HG03558 (cell line): Measurements from ENCODE around the gene ARL9.
"Not testable (repeated sequence)": the region's sequence is repeated elsewhere in the genome, so short reads cannot be mapped to it uniquely, and the experiment has no call there.

Source experiments
- ATAC-seq: cut with Tn5 transposase; IDR thresholded peaks from one replicate; pipeline ENCODE4 v1.9.1; 2021; ENCODE audit warnings: moderate number of reproducible peaks; ENCODE audit not compliant: unreplicated experiment; ENCODE audit errors: extremely low read depth

The ARL9 gene

GRCh38 chr4:56505269-56506130, at the start of gene ARL9:
Gene ARL9, plus strand, starts transcription at chr4:56505791. Its CDS starts 72 bp downstream, at chr4:56505863.
- no peak for ATAC-seq

GRCh38 chr4:56460085-56460484, 45.5 kb upstream of the ARL9 start:
- no peak for ATAC-seq

DNA sequence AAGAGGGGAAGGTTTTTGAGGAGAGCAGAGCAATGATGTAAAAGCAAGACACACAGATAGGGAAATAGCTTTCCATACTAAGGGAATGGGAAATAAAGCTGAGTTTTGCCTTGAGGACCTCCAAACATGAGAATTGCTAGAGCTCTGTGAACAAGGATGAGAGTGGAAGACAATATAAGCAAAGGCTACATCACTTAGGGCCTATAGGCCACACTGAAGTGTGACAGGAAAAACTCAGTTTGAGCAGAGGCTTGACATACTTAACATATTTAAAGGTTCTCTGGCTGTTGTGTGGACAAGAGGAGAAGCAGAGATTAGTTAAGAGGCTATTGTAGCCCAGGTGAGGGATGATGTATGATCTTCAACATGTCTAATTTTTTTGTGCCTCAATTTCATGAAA, 43.4 kb upstream of the ARL9 start:
- ATAC-seq = no peak

DNA sequence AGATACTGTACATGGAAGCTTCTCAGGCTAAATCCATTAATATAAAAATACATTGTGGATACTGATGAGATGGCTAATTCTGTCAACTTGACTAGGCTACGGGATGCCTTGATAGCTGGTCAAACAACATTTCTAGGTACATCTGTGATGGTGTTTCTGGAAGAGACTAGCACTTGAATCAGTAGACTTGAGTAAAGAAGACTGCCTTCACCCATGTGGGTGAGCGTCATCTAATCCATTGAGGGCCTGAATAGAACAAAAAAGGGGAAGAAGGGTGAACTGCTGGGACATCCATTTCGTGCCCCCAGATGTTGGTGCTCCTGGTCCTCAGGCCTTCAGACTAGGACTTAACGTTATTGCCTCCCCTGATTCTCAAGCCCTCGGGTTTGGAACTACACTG, 41.9 kb upstream of the ARL9 start:
- no peak for ATAC-seq

GRCh38 chr4:56464581-56464980, 41.0 kb upstream of the ARL9 start:
- ATAC-seq = no peak

- ATAC-seq = no peak
Observed at GRCh38 chr4:56465599-56466295, 39.8 kb upstream of the ARL9 start.

GRCh38 chr4:56466296-56466761, 39.3 kb upstream of the ARL9 start:
- not testable (repeated sequence) for ATAC-seq

DNA sequence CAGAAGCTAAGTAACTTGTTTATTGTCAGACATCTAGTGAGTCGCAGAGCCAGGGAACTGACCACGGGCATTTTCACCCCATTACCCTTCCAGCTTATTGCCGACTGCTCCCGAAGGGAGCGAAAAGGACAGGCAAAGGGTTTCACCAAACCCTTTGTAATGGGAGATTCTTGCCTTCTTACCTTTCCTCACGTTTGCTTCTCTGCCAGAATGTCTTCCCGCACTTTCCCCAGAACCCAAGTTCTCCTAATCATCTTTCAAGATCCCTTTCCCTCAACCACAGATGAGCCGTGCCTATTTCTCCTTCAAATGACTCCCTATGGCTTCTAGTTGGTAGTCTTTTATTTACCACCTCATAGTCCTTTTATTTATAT, 38.7 kb upstream of the ARL9 start:
- no peak for ATAC-seq

GRCh38 chr4:56467284-56468096, 38.1 kb upstream of the ARL9 start, which contains the start of gene SRP72:
Gene SRP72, plus strand, starts transcription at chr4:56467617. Its CDS starts 19 bp downstream, at chr4:56467636.
- ATAC-seq = peak; percentile 63

DNA sequence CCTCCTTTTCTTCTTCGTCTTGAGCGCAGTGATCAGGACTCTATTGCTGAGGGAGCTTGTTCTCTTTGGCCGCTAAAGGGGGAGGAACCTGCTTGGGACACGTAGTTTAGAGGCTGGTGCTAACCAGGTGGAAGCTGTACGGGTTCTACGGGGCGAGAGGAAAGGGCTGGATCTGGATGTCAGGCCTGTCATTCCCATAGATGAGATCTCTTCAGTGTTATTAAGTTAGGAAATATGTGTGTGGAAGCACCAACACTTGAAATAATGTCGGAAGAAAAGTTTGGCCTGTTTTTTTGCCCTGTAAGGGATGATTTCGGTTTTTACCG, 37.5 kb upstream of the ARL9 start:
- ATAC-seq = no peak

- ATAC-seq = no peak
Observed at GRCh38 chr4:56469489-56470210, 35.9 kb upstream of the ARL9 start.

- peak; percentile 81 for ATAC-seq
Observed at GRCh38 chr4:56475917-56476316, 29.7 kb upstream of the ARL9 start.

GRCh38 chr4:56477192-56477702, 28.3 kb upstream of the ARL9 start:
- ATAC-seq = no peak

DNA sequence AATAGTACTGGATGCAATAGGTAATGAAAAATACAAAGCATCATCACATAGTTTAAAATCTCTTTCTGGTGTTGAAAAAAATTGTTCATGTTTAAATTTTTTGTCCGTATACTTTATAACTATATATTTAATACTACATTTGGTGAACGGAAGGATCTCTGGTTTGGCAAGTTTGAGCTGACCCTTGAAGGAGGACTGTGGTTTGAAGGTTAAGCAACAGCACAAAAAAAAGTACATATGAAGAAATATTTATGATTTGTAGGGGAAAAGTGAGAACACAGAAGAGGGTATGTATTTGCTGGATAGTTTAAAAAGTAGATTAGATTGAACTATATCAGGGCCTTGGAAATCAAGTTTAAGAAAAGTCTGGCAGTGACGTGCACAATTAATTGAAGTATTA, 24.9 kb upstream of the ARL9 start:
- no peak for ATAC-seq

- no peak for ATAC-seq
Observed at GRCh38 chr4:56496241-56496640, 9.3 kb upstream of the ARL9 start.

DNA sequence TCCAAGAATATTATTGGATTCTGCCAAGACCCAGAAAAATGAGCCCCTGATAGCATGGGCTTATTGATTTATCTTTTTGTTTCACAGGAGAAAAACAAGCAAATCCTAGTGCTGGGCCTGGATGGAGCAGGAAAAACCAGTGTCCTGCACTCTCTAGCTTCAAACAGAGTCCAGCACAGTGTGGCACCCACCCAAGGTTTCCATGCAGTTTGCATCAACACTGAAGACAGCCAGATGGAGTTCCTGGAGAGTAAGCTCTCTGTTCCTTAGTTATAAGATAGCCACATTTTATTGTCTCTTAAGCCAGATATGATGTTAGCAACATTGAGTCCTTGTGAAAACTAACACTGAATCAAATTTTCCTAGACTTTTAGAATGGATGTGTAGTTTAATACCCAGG, 5.5 kb downstream of the ARL9 start:
- no peak for ATAC-seq

GRCh38 chr4:56512166-56512565, 6.6 kb downstream of the ARL9 start:
- no peak for ATAC-seq

DNA sequence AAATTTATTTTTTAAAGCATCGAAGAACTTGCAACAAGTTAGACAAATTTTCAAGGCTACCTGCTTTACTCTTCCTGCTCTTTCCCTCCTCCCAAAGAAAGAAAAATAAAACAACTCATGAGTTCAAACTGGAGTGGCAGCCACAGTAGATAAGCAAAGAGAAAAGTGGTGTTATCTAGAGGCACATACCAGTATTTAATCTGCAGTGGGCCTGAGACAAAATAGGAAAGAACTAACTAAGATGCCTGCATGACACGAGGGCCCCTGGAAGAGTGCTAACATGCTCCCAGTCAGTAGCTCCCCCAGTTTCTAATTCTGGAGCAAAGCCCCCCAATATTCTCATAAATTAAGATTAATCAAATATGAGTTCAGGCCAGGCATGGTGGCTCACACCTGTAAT, 7.9 kb downstream of the ARL9 start:
- no peak for ATAC-seq

DNA sequence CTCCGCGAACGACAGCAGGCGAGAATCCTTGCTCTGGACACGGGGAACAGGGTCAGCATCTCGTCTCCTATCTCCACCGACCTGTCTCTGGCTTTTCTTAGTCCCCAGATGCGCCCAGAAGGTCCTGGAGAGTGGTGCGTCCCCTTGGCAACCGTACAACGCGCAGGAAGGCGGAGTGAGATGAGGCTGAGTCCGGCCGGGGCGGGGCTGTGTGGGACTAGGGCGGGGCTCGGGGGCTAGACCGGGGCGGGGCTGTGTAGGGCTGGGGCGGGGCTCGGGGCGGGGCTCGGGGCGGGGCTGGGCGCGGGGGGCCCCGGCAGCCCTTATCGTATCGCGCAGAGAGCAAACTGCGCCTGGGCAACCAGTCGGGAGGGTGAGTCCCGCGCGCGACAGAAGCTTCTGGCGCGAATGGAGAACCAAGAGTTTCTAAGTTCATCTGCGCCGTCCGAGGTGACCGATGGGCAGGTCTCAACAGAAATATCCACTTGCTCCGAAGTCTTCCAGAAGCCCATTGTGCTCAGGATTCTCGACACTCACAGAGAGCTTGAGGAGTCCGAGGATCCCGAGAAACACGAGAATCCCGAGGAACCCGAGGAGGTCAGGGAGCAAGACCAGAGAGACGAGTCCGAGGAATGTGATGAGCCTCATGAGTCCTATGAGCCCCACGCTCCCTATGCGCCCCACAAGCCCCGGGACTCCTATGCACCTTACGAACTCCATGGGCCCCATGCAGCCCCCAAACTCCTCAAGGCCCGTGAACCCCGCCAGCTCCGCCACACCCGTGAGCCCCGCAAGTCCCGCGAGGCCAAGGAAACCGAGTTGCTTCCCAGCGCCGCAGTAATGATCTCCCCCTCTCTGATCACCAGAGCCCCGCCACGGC, 24.9 kb downstream of the ARL9 start:
- peak; percentile 62 for ATAC-seq
